GM12878 (cell line): ENCODE measurements around the gene ZNF526. TPM values are rescaled to one million over a fixed set of nuclear protein-coding genes. Genes with fewer than 3 reads are reported as not detected.

Source experiments
- HDGF ChIP-seq: fragments of 450-650 bp; IDR thresholded peaks from 2 replicates; pipeline ENCODE4 v1.6.1; 2016; ENCODE audit warnings: antibody characterized with exemption
- PAX5 ChIP-seq: IDR thresholded peaks from 2 replicates; pipeline ENCODE4 v1.6.1; 2011; ENCODE audit warnings: low read depth, low read length, borderline replicate concordance
- TCF3 ChIP-seq: IDR thresholded peaks from 2 replicates; pipeline ENCODE4 v1.6.1; 2012; ENCODE audit warnings: low read depth, mild to moderate bottlenecking, low read length, borderline replicate concordance; ENCODE audit not compliant: insufficient read depth
- ZNF622 ChIP-seq: fragments of 450-650 bp; IDR thresholded peaks from 2 replicates; pipeline ENCODE4 v1.6.1; 2017; ENCODE audit warnings: mild to moderate bottlenecking, inconsistent platforms
- polyA plus RNA-seq, 11 experiments: library from polyadenylated mRNA; depleted of rRNA in 4 of 11; unstranded in 6 of 11; stranded (reverse) in 5 of 11; fragments of >200 nt; fragmentation: Nextera tagmentation in 4 of 11; fragmentation: Illumina TruSeq in 1 of 11; extraction: Ambion mirVana in 4 of 11; extraction: Trizol in 1 of 11; gene quantifications; 1 replicate in 1 of 11; 2 replicates in 10 of 11; pipeline versions ENCODE4 v1.2.1 to v1.2.3, GENCODE V29; 2011 to 2016; ENCODE audit warnings: inconsistent platforms in 2 of 11, missing spikeins in 2 of 11, low read depth in 1 of 11
- total RNA-seq, 4 experiments: library from RNA; depleted of rRNA in 3 of 4; stranded (reverse); fragments of >200 nt in 3 of 4; fragmentation: Illumina TruSeq in 1 of 4; extraction: Trizol in 1 of 4; gene quantifications; 2 replicates each; pipeline versions ENCODE4 v1.2.1 to v1.2.3, GENCODE V29; 2013 to 2021
- TF ChIP-seq, protein P1 (sequence below), 3 experiments: IDR thresholded peaks in 2 of 3; conservative IDR thresholded peaks in 1 of 3; 2 replicates each; pipeline ENCODE4 v1.5.1; 2011; ENCODE audit warnings: low read depth in 3 of 3, low read length in 3 of 3, mild to moderate bottlenecking in 3 of 3, control low read depth in 2 of 3, moderate library complexity in 2 of 3, inconsistent platforms in 1 of 3, mixed read lengths in 1 of 3; ENCODE audit not compliant: control insufficient read depth in 2 of 3, insufficient read depth in 1 of 3; ENCODE audit errors: extremely low read depth in 1 of 3
- TF ChIP-seq, protein P2 (sequence below): fragments of 450-650 bp; IDR thresholded peaks from 2 replicates; pipeline ENCODE4 v1.6.1; 2017; ENCODE audit warnings: borderline replicate concordance

Gene ZNF526
- total and polyA plus RNA-seq, 10 of the 15 experiments (the other 5 are each of a cell fraction or from before 2014, with no cell fraction given) = 1.8 to 18.3 (median 5.5) TPM

DNA sequence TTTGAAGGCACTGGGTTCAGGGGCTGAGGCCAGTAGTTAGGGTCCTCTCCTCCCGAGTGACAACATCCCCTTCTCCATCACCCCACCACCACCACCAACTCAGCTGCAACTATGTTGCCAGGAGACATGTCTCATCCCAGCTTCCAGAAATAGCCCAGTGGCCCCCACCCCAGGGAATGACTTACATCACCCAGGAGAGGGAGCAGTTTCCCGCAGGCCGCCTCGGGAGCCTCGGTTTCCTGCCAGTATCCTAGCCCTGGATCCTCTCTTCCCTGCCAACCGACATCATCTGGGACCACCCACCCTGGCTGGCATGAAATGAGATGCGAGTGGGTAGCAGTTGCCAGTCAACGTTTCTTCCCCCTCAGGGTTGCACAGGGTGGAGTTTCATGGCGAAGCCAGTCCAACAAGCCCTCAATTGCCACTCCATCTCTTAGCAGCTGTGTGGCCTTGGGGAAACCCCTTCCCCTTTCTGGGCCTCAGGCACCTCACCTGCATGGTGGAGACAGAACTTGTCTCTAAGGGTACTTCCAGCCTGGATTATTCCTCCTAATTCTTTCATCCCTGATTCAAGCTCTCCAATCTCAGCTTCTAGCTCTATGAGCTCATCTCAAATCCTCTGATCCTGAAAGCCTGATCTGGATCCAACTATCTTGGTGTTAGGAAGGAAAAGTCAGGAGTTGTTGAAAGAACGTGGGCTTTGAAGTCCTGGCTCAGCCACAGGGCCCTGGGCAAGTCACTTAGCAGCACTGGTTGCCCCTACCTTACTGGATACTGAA, 26.2 kb downstream of the ZNF526 start (continued):
- TF ChIP-seq, protein P1, sequence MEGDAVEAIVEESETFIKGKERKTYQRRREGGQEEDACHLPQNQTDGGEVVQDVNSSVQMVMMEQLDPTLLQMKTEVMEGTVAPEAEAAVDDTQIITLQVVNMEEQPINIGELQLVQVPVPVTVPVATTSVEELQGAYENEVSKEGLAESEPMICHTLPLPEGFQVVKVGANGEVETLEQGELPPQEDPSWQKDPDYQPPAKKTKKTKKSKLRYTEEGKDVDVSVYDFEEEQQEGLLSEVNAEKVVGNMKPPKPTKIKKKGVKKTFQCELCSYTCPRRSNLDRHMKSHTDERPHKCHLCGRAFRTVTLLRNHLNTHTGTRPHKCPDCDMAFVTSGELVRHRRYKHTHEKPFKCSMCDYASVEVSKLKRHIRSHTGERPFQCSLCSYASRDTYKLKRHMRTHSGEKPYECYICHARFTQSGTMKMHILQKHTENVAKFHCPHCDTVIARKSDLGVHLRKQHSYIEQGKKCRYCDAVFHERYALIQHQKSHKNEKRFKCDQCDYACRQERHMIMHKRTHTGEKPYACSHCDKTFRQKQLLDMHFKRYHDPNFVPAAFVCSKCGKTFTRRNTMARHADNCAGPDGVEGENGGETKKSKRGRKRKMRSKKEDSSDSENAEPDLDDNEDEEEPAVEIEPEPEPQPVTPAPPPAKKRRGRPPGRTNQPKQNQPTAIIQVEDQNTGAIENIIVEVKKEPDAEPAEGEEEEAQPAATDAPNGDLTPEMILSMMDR (IDR thresholded peaks at IDR 0.05 in 2 of 3, conservative IDR thresholded peaks at IDR 0.05 in 1 of 3; ENCODE audit: control insufficient read depth in 2 of 3, extremely low read depth in 1 of 3, insufficient read depth in 1 of 3, low read depth in 3 of 3, low read length in 3 of 3) = 0 out of 6 replicates have a peak, but pooled peaks of 2 of the 3 experiments have one; percentile 2 to 10
- TF ChIP-seq, protein P2, sequence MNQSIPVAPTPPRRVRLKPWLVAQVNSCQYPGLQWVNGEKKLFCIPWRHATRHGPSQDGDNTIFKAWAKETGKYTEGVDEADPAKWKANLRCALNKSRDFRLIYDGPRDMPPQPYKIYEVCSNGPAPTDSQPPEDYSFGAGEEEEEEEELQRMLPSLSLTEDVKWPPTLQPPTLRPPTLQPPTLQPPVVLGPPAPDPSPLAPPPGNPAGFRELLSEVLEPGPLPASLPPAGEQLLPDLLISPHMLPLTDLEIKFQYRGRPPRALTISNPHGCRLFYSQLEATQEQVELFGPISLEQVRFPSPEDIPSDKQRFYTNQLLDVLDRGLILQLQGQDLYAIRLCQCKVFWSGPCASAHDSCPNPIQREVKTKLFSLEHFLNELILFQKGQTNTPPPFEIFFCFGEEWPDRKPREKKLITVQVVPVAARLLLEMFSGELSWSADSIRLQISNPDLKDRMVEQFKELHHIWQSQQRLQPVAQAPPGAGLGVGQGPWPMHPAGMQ = no peak
- TF ChIP-seq HDGF (no peak), PAX5 (no peak), TCF3 (no peak), ZNF622 (no peak)
